Suprapubic skin (tissue), 4 donors: ENCODE results near the gene PAEP.

Experiments
- EP300 ChIP-seq: sonication (generic); formaldehyde crosslinking; IDR thresholded peaks from one replicate; pipeline ENCODE4 v1.6.1; 2017; ENCODE audit warnings: antibody characterized with exemption
- POLR2A ChIP-seq, 2 donors: fragments of 450-650 bp; IDR thresholded peaks; one replicate each; pipeline ENCODE4 v1.6.1; 2017; ENCODE audit warnings: antibody characterized with exemption in 2 of 2, mild to moderate bottlenecking in 2 of 2, moderate library complexity in 2 of 2
- POLR2AphosphoS5 ChIP-seq, 3 donors: sonication (generic); formaldehyde crosslinking; IDR thresholded peaks; one replicate each; pipeline ENCODE4 v1.6.1; 2017; ENCODE audit warnings: antibody characterized with exemption in 3 of 3
- TF ChIP-seq, protein P1 (sequence below), 2 donors: fragments of 200-600 bp in 1 of 2; fragments of 450-650 bp in 1 of 2; sonication (generic) in 1 of 2; IDR thresholded peaks; one replicate each; pipeline ENCODE4 v1.5.1; 2016 to 2019; ENCODE audit warnings: antibody characterized with exemption in 2 of 2, mild to moderate bottlenecking in 1 of 2, moderate library complexity in 1 of 2

- TF ChIP-seq, protein P1, sequence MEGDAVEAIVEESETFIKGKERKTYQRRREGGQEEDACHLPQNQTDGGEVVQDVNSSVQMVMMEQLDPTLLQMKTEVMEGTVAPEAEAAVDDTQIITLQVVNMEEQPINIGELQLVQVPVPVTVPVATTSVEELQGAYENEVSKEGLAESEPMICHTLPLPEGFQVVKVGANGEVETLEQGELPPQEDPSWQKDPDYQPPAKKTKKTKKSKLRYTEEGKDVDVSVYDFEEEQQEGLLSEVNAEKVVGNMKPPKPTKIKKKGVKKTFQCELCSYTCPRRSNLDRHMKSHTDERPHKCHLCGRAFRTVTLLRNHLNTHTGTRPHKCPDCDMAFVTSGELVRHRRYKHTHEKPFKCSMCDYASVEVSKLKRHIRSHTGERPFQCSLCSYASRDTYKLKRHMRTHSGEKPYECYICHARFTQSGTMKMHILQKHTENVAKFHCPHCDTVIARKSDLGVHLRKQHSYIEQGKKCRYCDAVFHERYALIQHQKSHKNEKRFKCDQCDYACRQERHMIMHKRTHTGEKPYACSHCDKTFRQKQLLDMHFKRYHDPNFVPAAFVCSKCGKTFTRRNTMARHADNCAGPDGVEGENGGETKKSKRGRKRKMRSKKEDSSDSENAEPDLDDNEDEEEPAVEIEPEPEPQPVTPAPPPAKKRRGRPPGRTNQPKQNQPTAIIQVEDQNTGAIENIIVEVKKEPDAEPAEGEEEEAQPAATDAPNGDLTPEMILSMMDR (IDR thresholded peaks at IDR 0.05): no peak
- TF ChIP-seq EP300 (no peak), POLR2A (IDR thresholded peaks at IDR 0.05) (no peak), POLR2AphosphoS5 (IDR thresholded peaks at IDR 0.05) (no peak)
Observed at GRCh38 chr9:135552698-135553171, 8.8 kb upstream of the PAEP start.
